Keratinocyte (primary cell): ENCODE data around the gene LYSET. TPM values are rescaled to one million over a fixed set of nuclear protein-coding genes. Genes with fewer than 3 reads are reported as not detected.

Experiments used
- DNase-seq: peaks from one replicate; pipeline ENCODE4 v3.0.0-alpha.2; 2011; ENCODE audit warnings: low read depth, missing footprints, low spot score
- FAIRE-seq: peaks from 2 replicates; lab custom pipeline; 2011; peaks lifted over from hg19 to GRCh38; lab: Jason Lieb, UNC
- H2AFZ ChIP-seq: 2 replicates; pipeline ENCODE4 v1.6.0; 2012; ENCODE audit warnings: low read length, control low read depth, inconsistent platforms; ENCODE audit not compliant: control insufficient read depth
- H3K27ac ChIP-seq: 2 replicates; pipeline ENCODE4 v1.5.1; 2011; ENCODE audit warnings: low read length; ENCODE audit not compliant: control insufficient read depth, insufficient read depth
- H3K27me3 ChIP-seq: 3 replicates; pipeline ENCODE4 v1.6.0; 2011; ENCODE audit warnings: low read length; ENCODE audit not compliant: control insufficient read depth, insufficient read depth; ENCODE audit errors: extremely low read depth
- H3K36me3 ChIP-seq, 2 experiments: 2 replicates in 1 of 2; 3 replicates in 1 of 2; pipeline ENCODE4 v1.5.1; 2011; ENCODE audit warnings: low read length in 2 of 2, mild to moderate bottlenecking in 1 of 2; ENCODE audit not compliant: control insufficient read depth in 2 of 2, insufficient read depth in 2 of 2; ENCODE audit errors: extremely low read depth in 1 of 2
- H3K4me1 ChIP-seq: 3 replicates; pipeline ENCODE4 v1.5.1; 2011; ENCODE audit warnings: low read length; ENCODE audit not compliant: control insufficient read depth, insufficient read depth; ENCODE audit errors: extremely low read depth
- H3K4me2 ChIP-seq: 3 replicates; pipeline ENCODE4 v1.6.0; 2011; ENCODE audit warnings: low read depth, low read length; ENCODE audit not compliant: control insufficient read depth, insufficient read depth; ENCODE audit errors: extremely low read depth
- H3K4me3 ChIP-seq, 3 experiments: fragments of 200-600 bp in 1 of 3; sonication (generic) in 1 of 3; 2 replicates in 2 of 3; 3 replicates in 1 of 3; pipeline ENCODE4 v1.5.1; 2011 to 2016; ENCODE audit warnings: low read length in 3 of 3, mild to moderate bottlenecking in 3 of 3, control low read depth in 2 of 3, inconsistent platforms in 1 of 3, low read depth in 1 of 3, mixed read lengths in 1 of 3, mixed run types in 1 of 3, moderate library complexity in 1 of 3; ENCODE audit not compliant: control insufficient read depth in 2 of 3, insufficient read depth in 2 of 3; ENCODE audit errors: extremely low read depth in 1 of 3
- H3K79me2 ChIP-seq: 2 replicates; pipeline ENCODE4 v1.6.0; 2012; ENCODE audit warnings: low read length; ENCODE audit not compliant: control insufficient read depth, insufficient read depth
- H3K9ac ChIP-seq: 3 replicates; pipeline ENCODE4 v1.6.0; 2011; ENCODE audit warnings: low read length; ENCODE audit not compliant: control insufficient read depth, insufficient read depth; ENCODE audit errors: extremely low read depth
- H3K9me1 ChIP-seq: 3 replicates; pipeline ENCODE4 v1.6.0; 2011; ENCODE audit warnings: low read length; ENCODE audit not compliant: control insufficient read depth, insufficient read depth; ENCODE audit errors: extremely low read depth
- H3K9me3 ChIP-seq: 2 replicates; pipeline ENCODE4 v1.5.1; 2012; ENCODE audit warnings: low read depth, low read length; ENCODE audit not compliant: control insufficient read depth
- H4K20me1 ChIP-seq: 3 replicates; pipeline ENCODE4 v1.6.0; 2011; ENCODE audit warnings: low read length; ENCODE audit not compliant: control insufficient read depth, insufficient read depth; ENCODE audit errors: extremely low read depth
- CTCF ChIP-seq, 3 experiments: IDR thresholded peaks in 1 of 3; conservative IDR thresholded peaks in 1 of 3; optimal IDR thresholded peaks in 1 of 3; 2 replicates in 2 of 3; 3 replicates in 1 of 3; pipeline versions ENCODE3 to v1.5.1; 2011; ENCODE audit warnings: low read length in 3 of 3, mild to moderate bottlenecking in 3 of 3, moderate library complexity in 2 of 3, control low read depth in 1 of 3, inconsistent platforms in 1 of 3; ENCODE audit not compliant: insufficient read depth in 2 of 3; ENCODE audit errors: extremely low read depth in 1 of 3
- EZH2 ChIP-seq: IDR thresholded peaks from one replicate; pipeline ENCODE4 v1.6.1; 2012; ENCODE audit warnings: inconsistent platforms, mild to moderate bottlenecking, low read length, moderate library complexity
- dilution Hi-C: fragments of 300-500 bp; cut with MboI; formaldehyde crosslinking; loops from one replicate; pipeline ENCODE4 v1.7.0; 2020; ENCODE audit warnings: low sequenced_read_pairs; ENCODE audit not compliant: extremely low pct_ligation_motif_present
- polyA plus RNA-seq, 5 experiments: library from polyadenylated mRNA; depleted of rRNA in 3 of 5; stranded (reverse) in 3 of 5; stranded (forward) in 1 of 5; unstranded in 1 of 5; fragments of >200 nt; gene quantifications; 1 replicate in 1 of 5; 2 replicates in 3 of 5; 3 replicates in 1 of 5; pipeline versions ENCODE4 v1.2.1 to v1.2.3, GENCODE V29; 2011 to 2012; ENCODE audit warnings: missing spikeins in 2 of 5, low read depth in 1 of 5, low replicate concordance in 1 of 5

LYSET gene
- polyA plus RNA-seq, 1 donor (not counting 4 experiments of a cell fraction or from before 2014, with no cell fraction given), result 24.6 TPM

- no peak for FAIRE-seq
- Histone ChIP-seq H4K20me1 (no peaks in the 10 kb centered on the region), H3K4me3 (no peak overlapping the region), H3K79me2 (no peaks in the 10 kb centered on the region), H3K4me2 (no peak overlapping the region), H3K9me3 (no peaks in the 10 kb centered on the region), H3K27ac (no peak overlapping the region), H3K9ac (no peak overlapping the region), H3K9me1 (no peaks in the 10 kb centered on the region), H2AFZ (no peak overlapping the region), H3K4me1 (peaks cover 8% of the 10 kb centered on the region), H3K27me3 (no peaks in the 10 kb centered on the region), H3K36me3 (no peaks in the 10 kb centered on the region)
- dilution Hi-C loops, result no loop called here
- no peak for TF ChIP-seq EZH2
- TF ChIP-seq CTCF (optimal IDR thresholded peaks at IDR 0.05 in 1 of 3, IDR thresholded peaks at IDR 0.05 in 1 of 3, conservative IDR thresholded peaks at IDR 0.05 in 1 of 3; ENCODE audit: extremely low read depth in 1 of 3, insufficient read depth in 2 of 3, low read length in 3 of 3), result no peak
- DNase-seq, result no peak
Observed at GRCh38 chr14:93175492-93175891, 9.6 kb upstream of the LYSET start.

- Histone ChIP-seq H3K27ac (peak overlapping the region; percentile 60), H2AFZ (peak overlapping the region; percentile 93)
- TF ChIP-seq CTCF (optimal IDR thresholded peaks at IDR 0.05 in 1 of 3, IDR thresholded peaks at IDR 0.05 in 1 of 3, conservative IDR thresholded peaks at IDR 0.05 in 1 of 3; ENCODE audit: extremely low read depth in 1 of 3, insufficient read depth in 2 of 3, low read length in 3 of 3) (no peak), EZH2 (no peak)
Observed at GRCh38 chr14:93183596-93184317, 1.4 kb upstream of the LYSET start.

More at GRCh38 chr14:93183596-93184317, 1.4 kb upstream of the LYSET start:
- H3K9ac ChIP-seq, result peak overlapping the region; percentile 89
- peaks cover 21% of the 10 kb centered on the region for H3K4me1 ChIP-seq
- no peaks in the 10 kb centered on the region for H3K9me3 ChIP-seq
- dilution Hi-C loops, result no loop called here
- peak overlapping the region; percentile 87 for H3K4me2 ChIP-seq
- H3K36me3 ChIP-seq, result peaks cover 0 to 7% of the 10 kb centered on the region in 2 experiments
- peak; percentile 53 for FAIRE-seq
- no peaks in the 10 kb centered on the region for H3K9me1 ChIP-seq
- no peaks in the 10 kb centered on the region for H4K20me1 ChIP-seq
- H3K4me3 ChIP-seq, result peak overlapping the region; percentile 85 to 99 (median 95)
- DNase-seq, result no peak
- no peaks in the 10 kb centered on the region for H3K27me3 ChIP-seq
- peaks cover 20% of the 10 kb centered on the region for H3K79me2 ChIP-seq
